ENCODE results near the gene SOCS1. TPM values are rescaled to one million over a fixed set of nuclear protein-coding genes. Genes with fewer than 3 reads are reported as not detected.

The SOCS1 gene
- total RNA-seq, 6 experiments from 2014 or later, result 0.88 to 26.6 (median 10.9) TPM

- no peak overlapping the region for H3K4me3 ChIP-seq
- no peak for ATAC-seq
- DNase-seq, result no peak
- no peaks in the 10 kb centered on the region for H3K27me3 ChIP-seq
- peak overlapping the region in 1 of 3 donors; percentile 82 for H3K27ac ChIP-seq
- no peaks in the 10 kb centered on the region for H3K9me3 ChIP-seq
- TF ChIP-seq POLR2A (IDR thresholded peaks at IDR 0.05) (no peak), CTCF (IDR thresholded peaks at IDR 0.05) (no peak)
- peaks cover 0 to 32% (median 11%) of the 10 kb centered on the region in 4 donors for H3K4me1 ChIP-seq
- intact Hi-C loops (cut with DNase I), result loop anchor here in 1 of 2 donors (10.0 kb wide), 1 partner anchor 47 kb away; the partner anchor contains the start of gene SOCS1
- 80% methylated on average over 1 of the region's 3 CpGs for WGBS (ENCODE audit: insufficient coverage, low coverage, low lambda C conversion rate, missing lambda C conversion rate)
- H3K36me3 ChIP-seq, result no peaks in the 10 kb centered on the region
Observed at GRCh38 chr16:11207646-11208045, 48.4 kb downstream of the SOCS1 start.

- H3K36me3 ChIP-seq, result no peaks in the 10 kb centered on the region
- H3K4me3 ChIP-seq, result no peak overlapping the region
- no CpG with 5 or more reads among the region's 13 CpGs for WGBS (ENCODE audit: insufficient coverage, low coverage, low lambda C conversion rate, missing lambda C conversion rate)
- H3K27ac ChIP-seq, result peak overlapping the region in 2 of 3 donors; percentile 33 to 82
- DNase-seq (peak; percentile 62 to 81 (median 74)), ATAC-seq (peak; percentile 66 to 88 (median 82))
- H3K9me3 ChIP-seq, result no peaks in the 10 kb centered on the region
- TF ChIP-seq POLR2A (IDR thresholded peaks at IDR 0.05), result peak; percentile 59
- TF ChIP-seq CTCF (IDR thresholded peaks at IDR 0.05), result no peak
- H3K27me3 ChIP-seq, result no peaks in the 10 kb centered on the region
- intact Hi-C loops (cut with DNase I), result loop anchor here in 1 of 2 donors (10.0 kb wide), 1 partner anchor 49 kb away; the partner anchor contains the start of gene SOCS1
- H3K4me1 ChIP-seq, result peaks cover 0 to 32% (median 11%) of the 10 kb centered on the region in 4 donors
Observed at GRCh38 chr16:11205754-11206581, 50.0 kb downstream of the SOCS1 start.

GRCh38 chr16:11205065-11205699 lies 50.8 kb downstream of the SOCS1 start:
- peak; percentile 8 to 39 (median 30) for ATAC-seq
- Histone ChIP-seq H3K4me3 (no peak overlapping the region), H3K27me3 (no peaks in the 10 kb centered on the region), H3K9me3 (no peaks in the 10 kb centered on the region), H3K4me1 (peaks cover 0 to 32% (median 11%) of the 10 kb centered on the region in 4 donors), H3K36me3 (no peaks in the 10 kb centered on the region), H3K27ac (peak overlapping the region in 2 of 3 donors; percentile 33 to 82)
- intact Hi-C loops (cut with DNase I), result loop anchor here in 1 of 2 donors (10.0 kb wide), 1 partner anchor 50 kb away; the partner anchor contains the start of gene SOCS1
- TF ChIP-seq POLR2A (IDR thresholded peaks at IDR 0.05) (no peak), CTCF (IDR thresholded peaks at IDR 0.05) (no peak)
- DNase-seq, result peak in 1 of 3 donors; percentile 51
- WGBS (ENCODE audit: insufficient coverage, low coverage, low lambda C conversion rate, missing lambda C conversion rate), result 56% methylated on average over 6 of the region's 19 CpGs

DNA sequence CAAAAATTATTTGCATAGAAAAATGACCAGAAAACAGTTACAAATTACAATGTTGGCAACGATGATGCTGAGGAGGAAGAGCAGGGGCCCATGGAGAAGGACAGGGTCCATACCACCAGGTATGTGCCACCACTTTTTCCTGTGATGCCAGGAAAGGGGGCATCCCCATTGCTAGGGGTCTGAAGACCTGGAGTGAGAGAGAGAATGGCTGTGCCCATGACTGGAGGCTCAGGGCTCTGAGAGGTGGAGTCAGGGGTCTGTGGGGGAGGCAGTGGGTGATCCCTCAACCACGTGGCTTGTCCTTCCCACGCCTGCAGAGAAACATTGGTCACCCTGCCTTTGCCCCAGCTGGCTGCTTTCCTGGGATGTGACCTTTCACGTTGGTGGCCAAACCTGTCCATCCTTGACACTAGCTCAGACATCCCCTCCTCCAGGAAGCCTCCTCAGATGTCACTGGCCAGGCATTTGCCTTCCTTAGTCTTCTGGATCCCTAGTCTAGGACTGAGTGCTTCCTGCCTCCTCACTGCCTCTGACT lies 51.4 kb downstream of the SOCS1 start:
- DNase-seq, result peak in 1 of 3 donors; percentile 84
- intact Hi-C loops (cut with DNase I), result loop anchor here in 1 of 2 donors (10.0 kb wide), 1 partner anchor 50 kb away; the partner anchor contains the start of gene SOCS1

More for the DNA sequence above, 51.4 kb downstream of the SOCS1 start:
- no peak overlapping the region for H3K4me3 ChIP-seq
- H3K36me3 ChIP-seq, result no peaks in the 10 kb centered on the region
- H3K27ac ChIP-seq, result peak overlapping the region in 1 of 3 donors; percentile 82
- WGBS (ENCODE audit: insufficient coverage, low coverage, low lambda C conversion rate, missing lambda C conversion rate), result 14% methylated on average over 1 of the region's 4 CpGs
- TF ChIP-seq POLR2A (IDR thresholded peaks at IDR 0.05) (peak; percentile 55), CTCF (IDR thresholded peaks at IDR 0.05) (no peak)
- H3K27me3 ChIP-seq, result no peaks in the 10 kb centered on the region
- ATAC-seq, result peak in 2 of 4 donors; percentile 35 to 46
- no peaks in the 10 kb centered on the region for H3K9me3 ChIP-seq
- H3K4me1 ChIP-seq, result peaks cover 0 to 32% (median 11%) of the 10 kb centered on the region in 4 donors

Measured in right lobe of liver (tissue), 6 donors.